Measurements from ENCODE around the gene NTNG2.

NTNG2 gene

GRCh38 chr9:132171702-132172101 lies 9.8 kb downstream of the NTNG2 start:
- DNase-seq (ENCODE audit: low spot score): no peak

- no peak for DNase-seq (ENCODE audit: low spot score)
Observed at GRCh38 chr9:132172185-132172584, 10.3 kb downstream of the NTNG2 start.

GRCh38 chr9:132175431-132175830 lies 13.6 kb downstream of the NTNG2 start:
- no peak for DNase-seq (ENCODE audit: low spot score)

GRCh38 chr9:132176338-132176737 lies 14.5 kb downstream of the NTNG2 start:
- DNase-seq (ENCODE audit: low spot score): no peak

GRCh38 chr9:132181796-132182313 lies 20.0 kb downstream of the NTNG2 start:
- DNase-seq (ENCODE audit: low spot score): no peak

- DNase-seq (ENCODE audit: low spot score): no peak
Observed at GRCh38 chr9:132182314-132183091, 20.6 kb downstream of the NTNG2 start.

- no peak for DNase-seq (ENCODE audit: low spot score)
Observed at GRCh38 chr9:132183134-132183533, 21.3 kb downstream of the NTNG2 start.

- no peak for DNase-seq (ENCODE audit: low spot score)
Observed at GRCh38 chr9:132183715-132184114, 21.9 kb downstream of the NTNG2 start.

- DNase-seq (ENCODE audit: low spot score): no peak
Observed at GRCh38 chr9:132184124-132184523, 22.3 kb downstream of the NTNG2 start.

GRCh38 chr9:132185073-132186009 lies 23.5 kb downstream of the NTNG2 start:
- DNase-seq (ENCODE audit: low spot score): no peak

GRCh38 chr9:132187121-132187620 lies 25.3 kb downstream of the NTNG2 start:
- no peak for DNase-seq (ENCODE audit: low spot score)

- no peak for DNase-seq (ENCODE audit: low spot score)
Observed at GRCh38 chr9:132190966-132191365, 29.1 kb downstream of the NTNG2 start.

- no peak for DNase-seq (ENCODE audit: low spot score)
Observed at GRCh38 chr9:132192728-132193127, 30.9 kb downstream of the NTNG2 start.

- no peak for DNase-seq (ENCODE audit: low spot score)
Observed at GRCh38 chr9:132193227-132194124, 31.6 kb downstream of the NTNG2 start.

- DNase-seq (ENCODE audit: low spot score): no peak
Observed at GRCh38 chr9:132194508-132194907, 32.6 kb downstream of the NTNG2 start.

GRCh38 chr9:132197315-132197714 lies 35.5 kb downstream of the NTNG2 start:
- no peak for DNase-seq (ENCODE audit: low spot score)

- no peak for DNase-seq (ENCODE audit: low spot score)
Observed at GRCh38 chr9:132197856-132198550, 36.1 kb downstream of the NTNG2 start.

- DNase-seq (ENCODE audit: low spot score): no peak
Observed at GRCh38 chr9:132199056-132199455, 37.2 kb downstream of the NTNG2 start.

- no peak for DNase-seq (ENCODE audit: low spot score)
Observed at GRCh38 chr9:132200706-132201105, 38.8 kb downstream of the NTNG2 start.

- no peak for DNase-seq (ENCODE audit: low spot score)
Observed at GRCh38 chr9:132201139-132201538, 39.3 kb downstream of the NTNG2 start.
